Tibial nerve (tissue), 4 donors: ENCODE data around the gene METTL2A. TPM values are rescaled to one million over a fixed set of nuclear protein-coding genes. Genes with fewer than 3 reads are reported as not detected.
"Not testable (repeated sequence)": the region's sequence is repeated elsewhere in the genome, so short reads cannot be mapped to it uniquely, and the experiment has no call there.

Experiments
- DNase-seq, 2 donors: peaks; one replicate each; pipeline ENCODE4 v3.0.0-alpha.2; 2019; ENCODE audit warnings: low spot score in 2 of 2
- H3K27ac ChIP-seq, 4 donors: fragments of 200-600 bp; sonication (generic) in 3 of 4; one replicate each; pipeline ENCODE4 v1.5.1; 2017 to 2019; ENCODE audit warnings: mild to moderate bottlenecking in 1 of 4
- H3K27me3 ChIP-seq, 2 donors: fragments of 200-600 bp; sonication (generic) in 1 of 2; one replicate each; pipeline versions ENCODE4 v1.5.1 to v1.6.0; 2017 to 2019
- H3K36me3 ChIP-seq, 3 donors: fragments of 200-600 bp; sonication (generic); one replicate each; pipeline ENCODE4 v1.5.1; 2018 to 2019
- H3K4me1 ChIP-seq, 4 donors: fragments of 200-600 bp; sonication (generic) in 3 of 4; one replicate each; pipeline ENCODE4 v1.5.1; 2017 to 2019
- H3K4me3 ChIP-seq, 4 donors: fragments of 200-600 bp; sonication (generic) in 3 of 4; one replicate each; pipeline ENCODE4 v1.5.1; 2017 to 2019; ENCODE audit warnings: mild to moderate bottlenecking in 1 of 4, moderate library complexity in 1 of 4
- H3K9me3 ChIP-seq, 4 donors: fragments of 200-600 bp; sonication (generic) in 3 of 4; one replicate each; pipeline ENCODE4 v1.5.1; 2017 to 2019
- CTCF ChIP-seq, 5 experiments: fragments of 200-600 bp in 3 of 5; fragments of 450-650 bp in 2 of 5; sonication (generic) in 3 of 5; IDR thresholded peaks; one replicate each; pipeline ENCODE4 v1.5.1; 2016 to 2019; ENCODE audit warnings: antibody characterized with exemption in 5 of 5, mild to moderate bottlenecking in 3 of 5, moderate library complexity in 2 of 5
- EP300 ChIP-seq, 2 donors: sonication (generic); formaldehyde crosslinking; IDR thresholded peaks; one replicate each; pipeline ENCODE4 v1.6.1; 2017; ENCODE audit warnings: antibody characterized with exemption in 2 of 2, mild to moderate bottlenecking in 1 of 2
- POLR2A ChIP-seq, 2 donors: fragments of 450-650 bp; IDR thresholded peaks; one replicate each; pipeline ENCODE4 v1.6.1; 2017; ENCODE audit warnings: antibody characterized with exemption in 2 of 2, mild to moderate bottlenecking in 2 of 2, moderate library complexity in 2 of 2
- WGBS, 2 donors: methylation state at CpG; one replicate each; pipeline ENCODE4 v1.1.5; 2018; 5-methylcytosine and 5-hydroxymethylcytosine counted together
- total RNA-seq, 4 donors: library from RNA; depleted of rRNA; stranded (reverse); fragments of >200 nt; gene quantifications; one replicate each; pipeline ENCODE4 v1.1.0, GENCODE V29; 2016

The METTL2A gene
- total RNA-seq, 4 donors from 2014 or later = 11.0 to 20.1 (median 13.4) TPM

GRCh38 chr17:62478424-62478879 lies 54.8 kb downstream of the METTL2A start, which contains the start of gene TLK2:
TLK2 (plus strand) TSS chr17:62478825; CDS start chr17:62481126, 2,301 bp downstream.
- Histone ChIP-seq H3K4me3 (peak within 1 kb of the TSS; percentile 76 to 87 (median 80)), H3K27ac (peak within 1 kb of the TSS; percentile 94 to 97 (median 96)), H3K4me1 (peaks cover 4 to 38% (median 16%) of the 10 kb centered on the region in 4 donors), H3K36me3 (peaks cover 0 to 14% (median 0%) of the 10 kb centered on the region in 3 donors), H3K27me3 (no peaks in the 10 kb centered on the region), H3K9me3 (no peaks in the 10 kb centered on the region)
- peak; percentile 37 to 50 for DNase-seq
- TF ChIP-seq CTCF (IDR thresholded peaks at IDR 0.05) (no peak), POLR2A (IDR thresholded peaks at IDR 0.05) (no peak), EP300 (IDR thresholded peaks at IDR 0.05) (no peak)
- 0 to 1% methylated on average over 4 to 36 of the region's 59 CpGs for WGBS, 2 donors

- not testable (repeated sequence) for H3K27me3 ChIP-seq
- peak overlapping the region; percentile 94 to 97 (median 96) for H3K27ac ChIP-seq
These were observed 55.4 kb downstream of the METTL2A start for GRCh38 chr17:62478880-62479638.

GRCh38 chr17:62479639-62480258 lies 56.1 kb downstream of the METTL2A start:
- not testable (repeated sequence) for H3K27me3 ChIP-seq, H3K9me3 ChIP-seq, DNase-seq
- peaks cover 0 to 26% (median 0%) of the 10 kb centered on the region in 3 donors for H3K36me3 ChIP-seq
- 1% methylated on average over 16 to 21 of the region's 22 CpGs for WGBS, 2 donors
- peak overlapping the region; percentile 76 to 87 (median 80) for H3K4me3 ChIP-seq
- H3K27ac ChIP-seq = peak overlapping the region; percentile 94 to 97 (median 96)
- peaks cover 4 to 51% (median 16%) of the 10 kb centered on the region in 4 donors for H3K4me1 ChIP-seq

More at GRCh38 chr17:62478880-62479638, 55.4 kb downstream of the METTL2A start:
- DNase-seq, H3K9me3 ChIP-seq: not testable (repeated sequence)
- peak in 1 of 5 experiments; percentile 11 for TF ChIP-seq CTCF (IDR thresholded peaks at IDR 0.05)
- TF ChIP-seq POLR2A (IDR thresholded peaks at IDR 0.05) = peak in 1 of 2 donors; percentile 41
- Histone ChIP-seq H3K4me1 (peaks cover 4 to 44% (median 16%) of the 10 kb centered on the region in 4 donors), H3K36me3 (peaks cover 0 to 20% (median 0%) of the 10 kb centered on the region in 3 donors), H3K4me3 (peak overlapping the region; percentile 76 to 87 (median 80))
- WGBS, 2 donors = 1 to 13% methylated on average over 20 to 24 of the region's 84 CpGs

- H3K27me3 ChIP-seq = not testable (repeated sequence)
- H3K4me1 ChIP-seq = peaks cover 4 to 57% (median 14%) of the 10 kb centered on the region in 4 donors
These were observed 58.9 kb downstream of the METTL2A start for GRCh38 chr17:62482553-62482952.

GRCh38 chr17:62490990-62491389 lies 67.3 kb downstream of the METTL2A start:
- not testable (repeated sequence) for H3K9me3 ChIP-seq, H3K27me3 ChIP-seq, H3K4me3 ChIP-seq, H3K36me3 ChIP-seq, H3K27ac ChIP-seq, DNase-seq
- H3K4me1 ChIP-seq = peaks cover 0 to 23% (median 0%) of the 10 kb centered on the region in 4 donors
- 71% methylated on average over 1 of the region's 1 CpG for WGBS, 2 donors

More at GRCh38 chr17:62482553-62482952, 58.9 kb downstream of the METTL2A start:
- H3K27ac ChIP-seq, H3K4me3 ChIP-seq, H3K9me3 ChIP-seq, DNase-seq: not testable (repeated sequence)
- WGBS, 2 donors = 80 to 92% methylated on average over 3 of the region's 3 CpGs
- peaks cover 0 to 32% (median 0%) of the 10 kb centered on the region in 3 donors for H3K36me3 ChIP-seq

- DNase-seq, H3K36me3 ChIP-seq: not testable (repeated sequence)
- 85 to 89% methylated on average over 5 of the region's 5 CpGs for WGBS, 2 donors
These were observed 69.5 kb downstream of the METTL2A start for GRCh38 chr17:62493049-62493655.

GRCh38 chr17:62494073-62494472 lies 70.4 kb downstream of the METTL2A start:
- not testable (repeated sequence) for H3K27me3 ChIP-seq, DNase-seq, H3K9me3 ChIP-seq, H3K36me3 ChIP-seq, H3K27ac ChIP-seq, H3K4me3 ChIP-seq
- WGBS, 2 donors = 96% methylated on average over 7 of the region's 7 CpGs
- H3K4me1 ChIP-seq = peaks cover 0 to 22% (median 0%) of the 10 kb centered on the region in 4 donors

More at GRCh38 chr17:62493049-62493655, 69.5 kb downstream of the METTL2A start:
- not testable (repeated sequence) for H3K4me3 ChIP-seq, H3K9me3 ChIP-seq, H3K27me3 ChIP-seq, H3K27ac ChIP-seq
- H3K4me1 ChIP-seq = peaks cover 0 to 19% (median 0%) of the 10 kb centered on the region in 4 donors

- H3K4me1 ChIP-seq = peaks cover 0 to 24% (median 0%) of the 10 kb centered on the region in 4 donors
- not testable (repeated sequence) for H3K4me3 ChIP-seq, H3K9me3 ChIP-seq, H3K27ac ChIP-seq, H3K36me3 ChIP-seq, H3K27me3 ChIP-seq, DNase-seq
- WGBS, 2 donors = 92% methylated on average over 4 of the region's 4 CpGs
These were observed 72.6 kb downstream of the METTL2A start for GRCh38 chr17:62496344-62496743.

- H3K27me3 ChIP-seq, H3K36me3 ChIP-seq, H3K27ac ChIP-seq, H3K4me3 ChIP-seq, DNase-seq, H3K9me3 ChIP-seq: not testable (repeated sequence)
- 91% methylated on average over 8 of the region's 8 CpGs for WGBS, 2 donors
- H3K4me1 ChIP-seq = peaks cover 0 to 22% (median 0%) of the 10 kb centered on the region in 4 donors
These were observed 75.1 kb downstream of the METTL2A start for GRCh38 chr17:62498796-62499195.
